Pancreas (tissue), 10 donors: ENCODE results near the gene INSYN2A. TPM values are rescaled to one million over a fixed set of nuclear protein-coding genes. Genes with fewer than 3 reads are reported as not detected.

Source experiments
- ATAC-seq, 4 donors: fragments of 200-7000 bp; cut with Tn5 transposase; one replicate each; pipeline versions ENCODE4 v1.8.0 to v1.9.1; 2020; ENCODE audit warnings: mild to moderate bottlenecking in 4 of 4, moderate library complexity in 4 of 4
- DNase-seq, 6 donors: peaks; one replicate each; pipeline ENCODE4 v3.0.0-alpha.2; 2020
- FAIRE-seq: peaks from 2 replicates; lab custom pipeline; 2012; peaks lifted over from hg19 to GRCh38; lab: Jason Lieb, UNC
- H3K27ac ChIP-seq, 4 donors: fragments of 200-600 bp; sonication (generic); 1 replicate in 3 of 4; 2 replicates in 1 of 4; pipeline versions ENCODE4 v1.5.0 to v1.8.0; 2020
- H3K27me3 ChIP-seq, 4 donors: fragments of 200-600 bp; one replicate each; pipeline ENCODE4 v1.8.0; 2021
- H3K36me3 ChIP-seq, 3 donors: fragments of 200-600 bp; sonication (generic) in 1 of 3; one replicate each; pipeline versions ENCODE4 v1.5.0 to v1.8.0; 2020 to 2021
- H3K4me1 ChIP-seq, 3 donors: fragments of 200-600 bp; one replicate each; pipeline ENCODE4 v1.8.0; 2021
- H3K4me3 ChIP-seq, 4 donors: fragments of 200-600 bp; sonication (generic) in 2 of 4; one replicate each; pipeline versions ENCODE4 v1.5.0 to v1.8.0; 2020 to 2021
- H3K9me3 ChIP-seq, 4 donors: fragments of 200-600 bp; one replicate each; pipeline ENCODE4 v1.8.0; 2021
- WGBS, 2 donors: extraction: QIAGEN DNeasy Blood & Tissue Kit; methylation state at CpG; one replicate each; pipeline ENCODE4 v1.1.7; 2013; 5-methylcytosine and 5-hydroxymethylcytosine counted together
- intact Hi-C, 3 donors: fragments of 100-400 bp; cut with DNase I; formaldehyde crosslinking; loops; one replicate each; pipeline versions ENCODE4 v1.11.1 to v1.14.2; 2022
- polyA plus RNA-seq, 2 donors: library from polyadenylated mRNA; stranded (reverse); fragments of 200-250 nt; gene quantifications; one replicate each; pipeline ENCODE4 v1.2.3, GENCODE V29; 2013
- total RNA-seq, 6 donors: library from RNA; stranded (reverse); fragmentation: NEBNext Ultra II Directional in 4 of 6; extraction: Animal tissue kit (Norgen Biotek cat#: 25700) in 4 of 6; gene quantifications; one replicate each; pipeline versions ENCODE4 v1.2.1 to v1.2.4, GENCODE V29; 2021 to 2023
- TF ChIP-seq, protein P1 (sequence below), 4 donors: fragments of 200-600 bp; sonication (generic) in 3 of 4; IDR thresholded peaks; one replicate each; pipeline versions ENCODE4 v1.5.0 to v1.8.0; 2021; ENCODE audit warnings: antibody characterized with exemption in 4 of 4
- donor health status: healthy with polysubstance abuse.
- donor health status: DM: no; HTN: no; CAD: no; lungs with moderate emphysema.
- donor health status: DM: no; HTN: no; CAD: no.
- donor health status: control.
- donor health status: control.
- donor health status: Bipolar disorder and iron deficiency.
- donor health status: DM: yes; HTN: yes; CAD: no.
- donor health status: DM: no; HTN: no; CAD: no.
- donor health status: DM: no; HTN: no; CAD: no.
- donor health status: DM: yes; HTN: yes; CAD: no.

Gene INSYN2A
- total and polyA plus RNA-seq, 8 donors = 0.02 to 0.09 (median 0.08) TPM; not detected in 4

- TF ChIP-seq, protein P1, sequence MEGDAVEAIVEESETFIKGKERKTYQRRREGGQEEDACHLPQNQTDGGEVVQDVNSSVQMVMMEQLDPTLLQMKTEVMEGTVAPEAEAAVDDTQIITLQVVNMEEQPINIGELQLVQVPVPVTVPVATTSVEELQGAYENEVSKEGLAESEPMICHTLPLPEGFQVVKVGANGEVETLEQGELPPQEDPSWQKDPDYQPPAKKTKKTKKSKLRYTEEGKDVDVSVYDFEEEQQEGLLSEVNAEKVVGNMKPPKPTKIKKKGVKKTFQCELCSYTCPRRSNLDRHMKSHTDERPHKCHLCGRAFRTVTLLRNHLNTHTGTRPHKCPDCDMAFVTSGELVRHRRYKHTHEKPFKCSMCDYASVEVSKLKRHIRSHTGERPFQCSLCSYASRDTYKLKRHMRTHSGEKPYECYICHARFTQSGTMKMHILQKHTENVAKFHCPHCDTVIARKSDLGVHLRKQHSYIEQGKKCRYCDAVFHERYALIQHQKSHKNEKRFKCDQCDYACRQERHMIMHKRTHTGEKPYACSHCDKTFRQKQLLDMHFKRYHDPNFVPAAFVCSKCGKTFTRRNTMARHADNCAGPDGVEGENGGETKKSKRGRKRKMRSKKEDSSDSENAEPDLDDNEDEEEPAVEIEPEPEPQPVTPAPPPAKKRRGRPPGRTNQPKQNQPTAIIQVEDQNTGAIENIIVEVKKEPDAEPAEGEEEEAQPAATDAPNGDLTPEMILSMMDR (IDR thresholded peaks at IDR 0.05) = no peak
- no peak for FAIRE-seq
- Histone ChIP-seq H3K9me3 (no peaks in the 10 kb centered on the region), H3K27ac (no peak overlapping the region), H3K4me1 (peaks cover 0 to 12% (median 2%) of the 10 kb centered on the region in 3 donors), H3K27me3 (no peaks in the 10 kb centered on the region), H3K36me3 (no peaks in the 10 kb centered on the region), H3K4me3 (no peak overlapping the region)
- intact Hi-C loops = no loop called here
- DNase-seq = no peak
- WGBS, 2 donors = 47 to 64% methylated on average over 5 of the region's 5 CpGs
- peak in 3 of 4 donors; percentile 54 to 61 (median 58) for ATAC-seq
Observed at GRCh38 chr10:127198307-127198706, 1.9 kb upstream of the INSYN2A start.

GRCh38 chr10:127197154-127197432 lies 702 bp upstream of the INSYN2A start:
- WGBS, 2 donors = 87 to 95% methylated on average over 5 of the region's 5 CpGs

GRCh38 chr10:127195571-127196281 lies 665 bp downstream of the INSYN2A start:
- Histone ChIP-seq H3K27ac (no peak overlapping the region), H3K36me3 (no peaks in the 10 kb centered on the region), H3K4me1 (peaks cover 0 to 12% (median 2%) of the 10 kb centered on the region in 3 donors), H3K4me3 (peak overlapping the region in 2 of 4 donors; percentile 32 to 41), H3K27me3 (no peaks in the 10 kb centered on the region), H3K9me3 (no peaks in the 10 kb centered on the region)
- TF ChIP-seq, protein P1 (IDR thresholded peaks at IDR 0.05) = no peak
- WGBS, 2 donors = 1% methylated on average over 83 to 91 of the region's 91 CpGs
- FAIRE-seq = no peak
- intact Hi-C loops = no loop called here
- ATAC-seq = peak; percentile 35 to 56 (median 46)
- DNase-seq = peak in 3 of 6 donors; percentile 24 to 74 (median 64)

More at GRCh38 chr10:127197154-127197432, 702 bp upstream of the INSYN2A start:
- FAIRE-seq (no peak), ATAC-seq (no peak), DNase-seq (no peak)
- H3K9me3 ChIP-seq = no peaks in the 10 kb centered on the region
- no peaks in the 10 kb centered on the region for H3K27me3 ChIP-seq
- peaks cover 0 to 12% (median 2%) of the 10 kb centered on the region in 3 donors for H3K4me1 ChIP-seq
- TF ChIP-seq, protein P1 (IDR thresholded peaks at IDR 0.05) = no peak
- no peak overlapping the region for H3K4me3 ChIP-seq
- H3K27ac ChIP-seq = no peak overlapping the region
- intact Hi-C loops = no loop called here
- no peaks in the 10 kb centered on the region for H3K36me3 ChIP-seq

- FAIRE-seq (no peak), DNase-seq (no peak), ATAC-seq (peak in 3 of 4 donors; percentile 39 to 51 (median 51))
- WGBS, 2 donors = 3% methylated on average over 27 to 28 of the region's 28 CpGs
- Histone ChIP-seq H3K4me1 (peaks cover 0 to 12% (median 2%) of the 10 kb centered on the region in 3 donors), H3K36me3 (no peaks in the 10 kb centered on the region), H3K27ac (no peak overlapping the region), H3K27me3 (no peaks in the 10 kb centered on the region), H3K9me3 (no peaks in the 10 kb centered on the region), H3K4me3 (peak overlapping the region in 2 of 4 donors; percentile 32 to 41)
- intact Hi-C loops = no loop called here
- TF ChIP-seq, protein P1 (IDR thresholded peaks at IDR 0.05) = no peak
Observed at GRCh38 chr10:127195041-127195506, 1.3 kb downstream of the INSYN2A start.

- ATAC-seq (no peak), FAIRE-seq (no peak), DNase-seq (no peak)
- Histone ChIP-seq H3K36me3 (no peaks in the 10 kb centered on the region), H3K4me3 (no peak overlapping the region), H3K9me3 (no peaks in the 10 kb centered on the region), H3K27me3 (no peaks in the 10 kb centered on the region), H3K4me1 (peaks cover 0 to 12% (median 2%) of the 10 kb centered on the region in 3 donors), H3K27ac (no peak overlapping the region)
- WGBS, 2 donors = 38 to 43% methylated on average over 16 of the region's 16 CpGs
- TF ChIP-seq, protein P1 (IDR thresholded peaks at IDR 0.05) = no peak
- intact Hi-C loops = no loop called here
Observed at GRCh38 chr10:127194599-127194998, 1.8 kb downstream of the INSYN2A start.
